Midbrain (tissue), 1 donor: ENCODE measurements around the gene DMRT2.

Experiments used
- DNase-seq: peaks from one replicate; lab custom pipeline; 2025; lab: John Stamatoyannopoulos, UW

The DMRT2 gene

DNA sequence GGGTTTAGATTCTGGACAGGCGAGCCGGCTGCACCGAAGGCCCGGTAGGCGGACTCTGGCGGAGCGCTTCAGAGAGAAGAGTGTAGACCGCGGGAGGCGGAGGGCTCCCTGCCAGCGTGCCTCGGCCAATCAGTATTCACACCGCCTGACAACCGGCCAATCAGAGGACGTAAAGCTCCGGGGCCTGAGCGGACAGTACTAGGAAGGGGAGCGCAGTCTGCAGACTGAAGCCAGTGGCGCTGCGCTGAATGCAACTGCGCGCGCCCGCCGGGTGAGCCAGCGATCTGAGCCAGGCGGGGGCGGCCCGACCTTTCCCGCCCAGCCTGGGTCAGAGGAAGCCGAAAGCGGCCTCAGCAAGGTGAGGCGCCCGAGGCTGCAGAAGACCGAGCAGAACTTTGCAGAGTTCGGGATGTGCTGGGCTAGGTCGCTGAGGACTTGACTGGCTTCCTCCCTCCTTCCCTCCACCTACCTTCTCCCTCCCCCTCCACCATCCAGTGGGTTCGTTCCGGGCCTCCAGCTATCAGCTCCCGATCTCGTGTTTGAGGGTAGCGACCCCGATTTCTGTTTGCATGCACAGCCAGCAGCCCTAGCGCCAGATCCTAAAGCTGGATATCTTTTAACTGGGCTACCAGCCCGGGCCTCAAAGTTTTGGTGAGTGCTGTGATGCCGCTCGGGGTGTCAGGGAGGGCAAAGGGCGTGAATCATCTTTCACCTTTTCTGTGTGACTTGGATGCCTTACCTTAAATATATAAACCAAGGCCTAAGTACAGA, at the start of gene DMRT2:
TSS of gene DMRT2 (plus strand) at position 233 of the 771 bp plus-strand sequence. CDS start 1,257 bp downstream, outside the sequence.
- DNase-seq, result peak; percentile 90

DNA sequence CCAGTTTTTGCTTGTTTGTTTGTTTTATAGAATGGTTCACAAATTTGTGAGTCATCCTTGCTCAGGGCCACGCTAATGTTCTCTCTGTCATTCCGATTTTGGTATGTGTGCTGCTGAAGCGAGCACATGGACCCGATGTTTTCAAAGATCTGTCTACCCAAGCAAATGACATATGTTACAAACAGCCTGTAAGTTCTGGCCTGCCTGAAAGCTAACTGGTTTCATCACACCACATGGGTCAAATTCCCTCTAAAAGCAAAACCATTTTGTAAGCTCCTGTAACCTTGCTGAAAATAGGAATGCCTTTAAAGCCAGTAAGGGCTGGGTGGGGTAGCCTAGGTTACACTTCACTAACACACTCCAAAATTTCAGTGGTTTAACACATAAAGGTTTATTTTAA, 48.3 kb upstream of the DMRT2 start:
- no peak for DNase-seq

DNA sequence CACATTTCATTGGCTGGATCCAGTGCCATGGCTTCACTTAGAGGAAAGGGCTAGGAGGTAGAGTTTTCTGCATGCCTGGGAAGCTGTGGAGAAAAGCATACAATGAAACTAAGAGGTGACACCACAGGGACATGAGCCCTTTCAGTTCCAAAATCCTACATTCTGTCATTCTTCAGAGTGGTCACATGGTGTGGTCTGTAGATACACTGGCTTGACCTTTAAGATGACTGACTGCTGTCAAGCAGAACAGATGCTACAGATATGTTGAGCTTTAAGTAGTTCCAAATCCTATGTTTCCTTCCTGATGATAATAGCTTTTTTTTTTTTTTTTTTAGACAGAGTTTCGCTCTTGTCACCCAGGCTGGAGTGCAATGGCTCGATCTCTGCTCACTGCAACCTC, 47.5 kb upstream of the DMRT2 start:
- no peak for DNase-seq

DNA sequence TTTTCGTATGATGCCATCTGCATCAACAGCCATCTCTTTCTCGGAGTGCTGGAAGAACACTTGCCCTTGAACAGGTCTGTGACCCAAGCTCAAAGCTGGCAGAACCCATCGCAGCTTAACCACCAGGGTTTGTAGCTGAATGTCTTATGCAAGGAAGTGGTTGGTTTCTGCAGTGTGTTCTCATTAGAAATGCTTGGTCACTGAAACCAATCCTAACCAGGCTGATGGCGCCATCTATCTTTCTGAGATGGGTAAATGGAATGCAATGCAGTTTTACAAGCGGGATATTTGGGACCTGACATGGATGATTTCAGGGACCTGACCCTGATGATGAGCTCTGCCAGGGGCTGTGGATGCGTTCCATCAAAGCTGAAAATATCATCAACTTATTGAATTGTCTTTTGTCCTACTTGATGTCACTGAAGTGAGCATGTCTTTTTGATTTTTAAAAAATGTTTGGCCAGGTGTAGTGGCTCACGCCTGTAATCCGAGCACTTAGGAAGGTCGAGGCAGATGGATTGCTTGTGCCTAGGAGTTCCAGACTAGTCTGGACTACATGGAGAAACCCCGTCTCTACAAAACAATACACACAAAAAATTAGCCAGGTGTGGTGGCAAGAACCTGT, 45.0 kb upstream of the DMRT2 start:
- peak; percentile 48 for DNase-seq

DNA sequence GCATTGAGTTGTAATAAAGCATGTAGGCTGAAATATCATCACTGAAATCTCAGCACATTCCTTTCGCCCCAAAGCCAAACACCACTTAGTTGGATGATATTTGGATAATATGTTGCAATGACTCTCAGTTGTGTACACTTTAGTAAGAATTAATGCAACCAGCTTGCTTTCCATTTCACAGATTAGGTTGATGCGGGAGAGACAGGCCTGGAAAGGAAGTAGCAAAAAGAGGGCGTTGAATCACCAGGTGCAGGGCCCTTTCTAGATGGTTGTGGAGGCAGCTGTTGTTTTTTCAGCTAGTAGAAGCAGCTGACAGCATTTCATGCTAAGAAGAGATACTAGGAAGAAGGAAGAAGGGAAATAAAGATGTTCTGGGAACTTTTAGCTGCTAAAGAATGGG, 42.8 kb upstream of the DMRT2 start:
- no peak for DNase-seq

DNA sequence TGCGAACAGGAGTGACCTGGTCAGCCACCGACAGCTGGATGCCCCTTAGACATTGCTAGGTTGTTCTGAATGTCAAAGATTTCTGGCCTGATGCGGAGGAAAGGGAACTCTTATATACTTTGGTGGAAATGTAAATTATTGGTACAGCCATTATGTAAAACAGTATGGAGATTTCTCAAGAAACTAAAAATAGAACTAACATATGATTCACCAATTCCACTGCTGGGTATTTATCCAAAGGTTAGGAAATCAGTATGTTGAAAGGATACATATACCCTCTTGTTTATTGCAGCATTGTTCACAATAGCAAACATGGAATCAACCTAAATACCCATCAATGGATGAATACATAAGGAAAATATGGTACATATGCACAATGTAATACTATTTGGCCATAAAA, 41.9 kb upstream of the DMRT2 start:
- no peak for DNase-seq

DNA sequence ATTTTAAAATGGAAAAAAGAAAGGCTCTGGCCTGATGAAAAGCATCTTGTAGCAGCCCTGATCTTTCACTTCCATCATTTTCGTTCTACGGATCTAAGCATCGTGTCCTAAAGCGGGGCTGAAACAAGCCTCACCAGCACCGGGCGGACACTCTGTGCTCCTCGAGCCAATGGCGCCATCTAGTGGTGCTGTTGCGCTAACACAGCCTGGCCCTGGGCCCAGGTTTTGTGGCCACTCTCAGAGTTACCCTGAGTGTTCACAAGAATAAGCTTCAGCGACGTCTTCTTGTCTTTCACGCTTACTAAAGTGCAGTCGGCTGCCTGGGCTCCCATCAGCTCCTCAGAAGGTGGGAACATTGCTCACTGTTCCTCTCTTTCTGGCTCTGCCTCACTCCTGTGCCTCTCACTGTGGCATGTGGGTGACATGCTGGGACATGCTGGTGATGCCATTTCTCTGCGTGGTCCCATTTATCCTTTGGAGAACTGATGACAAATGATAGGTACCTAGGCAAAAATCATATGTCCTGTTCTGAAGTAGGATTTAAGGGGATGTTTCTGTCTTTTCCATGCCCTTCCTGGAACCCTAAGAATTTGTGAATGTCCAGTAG, 41.0 kb upstream of the DMRT2 start:
- DNase-seq, result peak; percentile 89

DNA sequence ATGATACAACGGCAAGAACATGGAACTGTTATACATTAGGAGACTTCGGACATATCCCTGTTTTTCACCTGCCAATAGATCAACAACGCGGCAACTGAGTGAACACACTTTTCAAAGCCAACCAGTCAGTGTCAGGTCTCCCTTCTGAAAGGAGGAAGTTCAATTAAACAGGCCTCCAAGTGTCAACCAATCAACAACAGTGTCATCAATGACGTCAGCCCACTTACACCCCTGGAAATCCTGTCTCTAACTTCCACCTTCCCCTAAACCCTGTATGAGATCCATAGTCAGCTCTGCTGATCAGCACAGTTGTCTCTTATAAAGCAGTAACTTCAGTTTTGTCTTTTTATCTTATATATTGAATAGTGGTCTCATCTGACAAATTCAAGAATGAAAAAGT, 37.1 kb upstream of the DMRT2 start:
- DNase-seq, result no peak

DNA sequence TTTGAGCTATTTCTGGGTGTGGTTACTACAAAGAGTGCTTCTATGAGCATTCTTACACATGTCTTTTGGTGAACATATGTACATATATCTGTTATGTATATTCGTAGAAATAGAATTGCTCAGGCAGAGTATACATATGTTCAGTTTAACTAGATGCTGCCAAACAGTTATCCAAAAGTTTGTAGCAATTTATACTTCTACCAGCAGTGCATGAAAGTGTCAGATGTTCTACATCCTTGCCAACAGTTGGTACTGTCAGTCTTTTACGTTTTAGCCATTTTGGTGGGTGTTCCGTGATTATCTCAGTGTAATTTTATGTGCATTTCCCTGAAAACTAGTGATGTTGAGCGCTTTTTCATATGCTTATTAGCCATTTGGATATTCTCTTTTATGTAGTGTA, 35.9 kb upstream of the DMRT2 start:
- no peak for DNase-seq

DNA sequence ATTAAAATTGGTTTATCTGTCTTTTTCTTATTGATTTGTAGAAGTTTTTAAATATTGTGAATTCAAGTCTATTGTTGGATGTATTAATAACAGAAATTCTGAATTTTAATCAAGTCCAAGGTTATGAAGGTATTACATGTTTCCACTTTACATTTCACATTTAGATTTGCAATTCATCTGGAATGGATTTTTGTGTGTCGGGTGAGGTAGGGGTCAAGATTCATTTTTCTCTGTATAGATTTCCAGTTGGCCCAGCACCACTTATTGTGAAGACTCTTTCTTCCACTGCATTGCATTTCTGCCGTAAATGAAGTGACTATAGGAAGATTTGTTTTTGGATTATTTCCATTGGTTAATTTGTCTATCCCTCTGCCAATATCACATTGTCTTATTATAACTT, 35.5 kb upstream of the DMRT2 start:
- no peak for DNase-seq

DNA sequence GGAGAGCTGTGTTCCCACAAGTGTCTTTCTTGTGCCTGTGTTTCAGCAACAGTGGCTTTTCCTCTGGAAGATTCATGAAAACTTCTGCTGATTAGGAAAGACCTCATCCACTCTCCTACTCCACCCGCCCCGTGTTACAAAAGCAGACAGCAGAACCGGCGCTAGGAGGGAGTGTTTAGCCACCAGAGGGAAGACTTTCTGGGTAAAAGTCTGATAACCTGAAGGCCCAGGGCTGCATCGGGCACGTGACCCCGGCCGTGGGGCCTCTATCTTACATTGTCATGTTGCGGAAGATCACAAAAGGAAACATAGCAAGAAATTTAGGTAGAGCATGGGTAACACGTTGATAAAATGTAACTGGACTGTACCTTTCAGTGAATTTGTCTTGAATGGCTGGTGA, 32.0 kb upstream of the DMRT2 start:
- no peak for DNase-seq

DNA sequence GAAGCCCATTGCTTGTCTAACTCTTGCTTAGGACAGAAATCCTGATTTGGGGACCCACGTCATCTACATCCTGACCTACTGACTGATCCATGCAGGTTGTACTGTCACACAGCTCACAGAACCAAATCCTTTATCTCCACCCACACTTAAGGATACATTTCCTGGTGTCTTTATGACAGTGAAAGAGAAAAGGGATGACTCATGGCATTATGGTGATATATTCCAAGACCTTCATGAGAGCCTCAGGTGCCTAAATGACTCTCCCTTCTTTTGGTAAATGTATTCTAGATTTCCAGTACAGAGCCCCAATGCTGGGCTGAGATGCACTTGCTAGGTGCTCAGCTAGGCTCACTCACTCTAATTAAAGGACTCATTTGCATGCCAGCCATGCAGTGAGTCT, 26.0 kb upstream of the DMRT2 start:
- no peak for DNase-seq

DNA sequence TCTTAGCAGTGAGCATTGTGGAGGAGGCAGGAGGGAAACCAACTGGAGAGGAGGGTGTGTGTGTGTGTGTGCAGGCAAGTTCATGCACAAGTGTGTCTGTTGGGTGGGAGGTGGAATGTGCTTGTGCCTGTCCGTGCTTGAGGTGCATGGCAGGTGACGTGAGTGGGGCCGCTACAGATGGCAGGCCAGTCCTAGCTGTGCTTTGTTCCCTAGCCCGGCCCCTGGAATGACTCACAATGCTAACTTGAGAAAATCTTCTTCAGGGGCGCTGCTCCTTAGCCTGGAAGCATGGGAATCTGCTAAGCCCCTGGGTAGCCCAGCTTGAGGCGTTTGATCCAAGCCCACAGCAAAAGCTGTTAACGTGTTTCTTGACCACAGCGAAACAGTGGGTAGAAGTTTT, 25.0 kb upstream of the DMRT2 start:
- no peak for DNase-seq

DNA sequence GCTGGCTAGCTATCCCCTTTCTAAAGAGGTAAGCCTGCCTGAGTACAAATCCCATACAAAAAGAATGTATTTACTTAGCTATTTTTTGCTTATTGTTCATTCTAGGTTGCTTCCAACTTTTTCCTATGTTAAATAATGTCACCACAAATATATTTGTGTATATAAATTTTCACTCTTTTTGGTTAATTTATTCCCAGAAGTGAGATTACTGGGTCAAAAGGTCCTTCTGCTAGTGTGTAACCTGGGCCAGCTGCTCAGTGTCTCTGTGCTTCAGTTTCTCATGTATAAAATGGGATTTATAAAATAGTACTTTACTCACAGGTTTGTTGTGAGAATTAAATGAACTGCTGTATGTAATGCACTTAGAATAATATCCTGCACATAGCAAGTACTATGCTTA, 23.9 kb upstream of the DMRT2 start:
- DNase-seq, result no peak

DNA sequence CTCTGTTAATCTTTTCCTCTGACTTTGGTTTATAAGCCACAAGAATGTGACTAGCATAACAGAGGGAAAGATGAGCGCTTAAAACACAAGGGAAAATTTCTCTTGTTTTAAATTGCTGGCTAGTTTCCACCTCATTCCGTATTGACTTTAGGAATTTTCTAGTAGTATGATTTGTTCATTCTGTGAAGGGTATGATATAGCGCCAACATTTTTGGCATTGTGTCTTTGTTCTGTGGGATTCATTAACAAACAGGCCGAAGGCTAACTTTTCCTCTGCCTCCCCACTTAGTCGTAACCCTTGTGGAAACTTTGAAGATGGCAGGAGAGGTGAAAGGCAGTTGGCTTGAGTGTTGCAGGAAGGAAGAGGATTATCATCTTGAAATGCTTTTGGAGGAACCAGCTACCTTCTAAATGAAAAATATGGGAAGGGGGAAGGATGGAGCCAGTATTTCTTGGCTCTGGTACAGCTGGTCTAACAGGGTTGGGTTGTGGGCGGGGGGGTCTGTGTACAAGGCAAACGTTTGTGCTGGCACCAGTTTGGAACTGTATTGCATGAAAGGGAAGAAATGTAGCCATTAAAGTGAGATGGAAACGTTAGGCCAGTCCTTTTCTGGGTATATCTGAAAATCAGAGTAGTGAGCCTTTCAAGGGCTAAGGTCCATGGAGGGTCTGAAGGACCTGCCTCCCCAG, 21.5 kb upstream of the DMRT2 start:
- no peak for DNase-seq

DNA sequence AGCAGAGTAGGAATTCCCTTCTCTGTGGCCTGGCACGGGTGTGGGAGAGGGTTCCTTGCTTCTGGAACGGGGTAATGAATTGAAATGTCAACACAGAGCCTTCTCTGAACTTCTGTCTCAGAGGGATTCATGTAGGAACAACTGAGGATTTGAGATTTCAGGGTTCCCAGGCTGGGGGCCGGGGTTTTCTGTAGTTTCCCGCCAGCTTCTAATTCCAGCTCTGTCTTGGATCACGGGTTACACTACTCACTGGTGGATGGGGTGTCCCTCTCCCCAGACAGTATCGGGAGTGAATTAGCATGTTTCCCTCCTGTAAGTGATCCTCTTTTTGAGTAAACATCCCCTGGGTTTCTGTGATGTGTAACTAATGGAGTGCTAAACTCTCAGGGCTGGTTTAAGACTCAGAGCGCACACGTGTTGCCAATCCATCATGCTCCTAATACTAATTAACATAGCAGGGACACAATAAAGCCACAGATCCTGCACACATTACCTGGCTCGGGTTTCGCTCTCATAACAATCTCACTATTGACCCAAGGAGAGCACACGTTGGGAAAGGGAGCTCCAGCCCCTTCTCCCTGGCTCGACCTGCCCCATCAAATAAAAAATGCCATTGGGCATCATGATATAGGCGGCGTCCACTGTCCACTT, 18.1 kb upstream of the DMRT2 start:
- no peak for DNase-seq

DNA sequence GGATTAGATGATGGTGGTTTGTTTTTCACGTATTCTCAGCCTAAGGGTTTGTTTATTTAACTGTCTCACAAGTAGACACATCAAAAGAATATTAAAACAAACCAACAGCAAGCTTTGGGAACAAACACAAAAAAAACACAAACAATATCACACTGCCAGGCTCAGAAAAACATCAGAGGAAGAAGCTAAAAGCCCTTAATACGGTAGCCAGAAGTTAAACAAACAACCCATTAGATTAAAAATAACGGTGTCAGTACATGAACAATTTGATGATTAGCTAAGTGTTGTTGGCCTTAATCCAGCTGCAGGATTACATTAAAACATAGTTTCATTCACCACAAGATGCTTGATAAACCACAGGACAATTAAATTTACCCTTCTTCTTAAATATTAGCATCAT, 15.9 kb upstream of the DMRT2 start:
- DNase-seq, result no peak

DNA sequence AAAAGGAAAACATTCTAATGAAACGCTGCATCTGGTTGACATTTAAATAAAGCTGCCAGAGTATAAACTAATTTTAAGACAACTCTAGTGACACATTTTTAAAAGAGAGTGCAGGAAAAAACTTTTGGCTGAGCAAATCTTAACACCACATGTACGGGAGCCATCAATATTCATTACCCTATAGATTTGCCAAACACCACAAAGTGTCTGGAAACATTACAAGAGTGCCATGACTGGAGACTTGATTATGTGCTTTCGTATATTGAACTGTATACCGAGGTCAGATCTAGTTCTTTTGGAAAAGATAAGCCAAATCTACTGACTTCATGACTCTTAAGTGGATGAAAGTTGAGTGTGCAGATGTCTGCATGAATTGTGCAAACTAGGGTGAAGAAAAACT, 10.6 kb upstream of the DMRT2 start:
- no peak for DNase-seq

DNA sequence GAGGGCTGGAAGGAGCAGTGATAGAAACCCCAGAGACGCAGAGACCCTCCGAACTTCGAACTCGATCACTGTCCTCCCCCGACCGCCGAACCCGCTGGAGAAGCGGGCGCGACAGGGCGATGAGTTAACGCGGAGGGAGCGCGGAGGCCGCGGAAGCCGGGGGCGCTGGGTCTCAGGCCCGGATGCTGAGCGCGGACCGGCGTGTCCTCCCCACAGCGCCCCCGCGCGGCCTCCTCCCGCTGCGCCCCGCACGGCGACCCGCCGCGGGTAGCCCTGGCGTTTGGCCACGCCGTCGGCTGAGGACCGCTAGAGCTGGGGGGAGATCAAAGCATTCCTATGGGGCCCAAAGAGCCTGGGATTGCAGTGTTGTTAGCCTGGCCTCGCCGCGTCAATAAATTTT, 7.7 kb upstream of the DMRT2 start:
- DNase-seq, result peak; percentile 13

DNA sequence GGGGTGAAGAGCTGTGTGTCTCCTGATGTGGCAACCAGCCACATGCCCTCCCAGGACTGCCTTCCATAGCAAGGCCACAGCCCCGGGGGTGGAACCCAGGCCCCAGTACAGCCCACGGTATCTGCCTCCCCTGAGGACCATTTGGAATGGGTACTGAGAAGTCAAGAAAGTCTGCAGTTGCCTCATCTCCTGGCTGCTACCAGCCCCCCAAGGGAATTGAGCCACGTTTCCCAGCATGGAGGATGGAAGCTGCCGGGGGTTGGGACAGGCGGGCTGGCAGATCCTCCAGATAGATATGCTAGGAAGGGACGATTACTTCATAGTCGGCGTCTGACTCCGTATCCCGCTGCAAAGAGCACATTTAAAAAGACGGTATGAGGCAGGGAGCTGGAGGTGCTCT, 5.5 kb upstream of the DMRT2 start:
- no peak for DNase-seq

DNA sequence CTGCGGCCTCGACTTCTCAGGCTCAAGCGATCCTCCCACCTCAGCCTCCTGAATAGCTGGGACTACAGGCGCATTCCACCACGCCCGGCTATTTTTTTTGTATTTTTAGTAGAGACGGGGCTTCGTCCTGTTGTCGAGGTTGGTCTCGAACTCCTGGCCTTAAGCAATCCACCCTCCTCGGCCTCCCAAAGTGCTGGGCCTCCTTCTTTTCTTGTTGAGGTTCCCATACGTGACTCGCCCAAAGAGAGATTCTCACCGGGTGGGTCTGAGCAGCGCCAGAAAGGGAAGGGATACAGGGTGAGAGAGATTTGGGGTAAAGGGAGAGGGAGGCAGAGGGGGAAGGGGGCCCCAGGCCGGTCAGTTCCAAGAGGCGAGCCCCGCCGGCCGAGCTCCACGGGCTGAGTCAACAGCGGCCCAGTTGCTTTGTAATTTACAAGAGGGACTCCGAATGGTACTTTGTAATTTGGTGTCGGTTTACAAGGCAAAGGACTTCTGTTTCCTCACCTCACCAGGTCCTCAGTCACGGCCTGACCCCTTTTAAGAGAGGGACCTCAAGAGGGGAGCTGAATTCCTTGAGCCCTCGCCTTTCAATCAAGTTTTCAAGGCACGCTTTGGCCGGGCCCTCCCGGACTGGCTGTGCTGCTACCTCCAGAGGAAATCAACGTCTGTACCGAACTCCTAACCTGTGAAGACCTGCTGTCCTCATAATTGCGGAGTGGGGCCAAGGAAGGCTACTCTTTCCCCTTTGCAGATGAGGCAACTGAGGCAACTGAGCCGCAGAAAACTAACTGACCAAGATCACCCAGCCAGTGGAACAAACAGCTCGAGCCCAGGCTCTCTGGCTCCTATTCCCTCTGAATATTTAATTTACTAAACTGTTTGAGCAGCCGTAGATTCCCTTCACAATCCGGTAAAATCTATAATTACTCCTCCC, 3.3 kb upstream of the DMRT2 start:
- DNase-seq, result no peak
